ENCODE data around the gene HOXA7. TPM values are rescaled to one million over a fixed set of nuclear protein-coding genes. Genes with fewer than 3 reads are reported as not detected.

HOXA7 gene
- total RNA-seq, 1 donor from 2014 or later: not detected

DNA sequence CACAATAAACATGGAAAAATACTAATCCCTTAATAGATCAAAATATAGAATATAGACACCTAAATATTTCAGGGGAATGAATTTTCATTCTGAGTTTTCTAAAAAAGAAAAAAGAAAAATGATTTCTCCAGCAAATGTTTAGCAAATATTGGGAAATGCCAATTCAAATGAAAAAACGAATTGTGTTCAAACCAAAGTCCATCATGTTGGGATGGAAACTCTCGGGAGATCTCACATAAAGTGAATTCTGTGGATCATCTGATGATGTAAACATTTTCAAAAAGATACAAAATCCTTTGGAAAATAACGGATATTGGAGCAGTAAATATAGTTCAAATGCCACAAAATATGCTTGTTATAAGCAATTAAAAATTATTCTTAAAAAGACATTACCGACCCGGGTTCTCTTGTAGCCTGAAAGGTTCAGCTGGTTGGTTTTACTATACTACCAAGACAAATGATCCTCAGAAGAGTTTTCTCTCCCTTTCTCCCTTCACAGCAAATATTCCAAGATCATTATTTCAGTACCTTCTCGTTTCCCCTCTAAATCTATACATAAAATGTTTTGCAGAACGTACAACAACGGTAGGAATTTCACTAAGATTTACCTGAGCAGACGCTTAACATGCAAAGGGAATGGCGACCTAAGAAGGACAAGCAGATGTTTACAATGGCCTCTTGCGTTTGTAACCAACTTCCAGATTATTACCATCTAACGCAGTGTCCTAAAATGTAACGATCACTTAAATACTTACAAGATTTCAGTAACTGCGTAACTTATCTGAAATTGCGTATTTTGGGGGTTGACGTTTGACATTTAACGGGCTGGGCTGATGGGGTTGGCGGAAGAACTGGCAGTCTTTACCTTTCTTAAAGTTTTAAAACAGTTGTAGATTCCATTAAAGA lies 40.9 kb upstream of the HOXA7 start:
- POLR2A ChIA-PET: no interaction called here
- no peak for DNase-seq
- H3K4me1 Mint-ChIP-seq: peaks cover 35% of the 10 kb centered on the region
- no peak for ATAC-seq (ENCODE audit: low read depth)
- H3K9me3 Mint-ChIP-seq: no peaks in the 10 kb centered on the region
- peaks cover 69% of the 10 kb centered on the region for H3K27me3 Mint-ChIP-seq
- CTCF ChIA-PET: no interaction called here
- TF ChIP-seq, protein P1, sequence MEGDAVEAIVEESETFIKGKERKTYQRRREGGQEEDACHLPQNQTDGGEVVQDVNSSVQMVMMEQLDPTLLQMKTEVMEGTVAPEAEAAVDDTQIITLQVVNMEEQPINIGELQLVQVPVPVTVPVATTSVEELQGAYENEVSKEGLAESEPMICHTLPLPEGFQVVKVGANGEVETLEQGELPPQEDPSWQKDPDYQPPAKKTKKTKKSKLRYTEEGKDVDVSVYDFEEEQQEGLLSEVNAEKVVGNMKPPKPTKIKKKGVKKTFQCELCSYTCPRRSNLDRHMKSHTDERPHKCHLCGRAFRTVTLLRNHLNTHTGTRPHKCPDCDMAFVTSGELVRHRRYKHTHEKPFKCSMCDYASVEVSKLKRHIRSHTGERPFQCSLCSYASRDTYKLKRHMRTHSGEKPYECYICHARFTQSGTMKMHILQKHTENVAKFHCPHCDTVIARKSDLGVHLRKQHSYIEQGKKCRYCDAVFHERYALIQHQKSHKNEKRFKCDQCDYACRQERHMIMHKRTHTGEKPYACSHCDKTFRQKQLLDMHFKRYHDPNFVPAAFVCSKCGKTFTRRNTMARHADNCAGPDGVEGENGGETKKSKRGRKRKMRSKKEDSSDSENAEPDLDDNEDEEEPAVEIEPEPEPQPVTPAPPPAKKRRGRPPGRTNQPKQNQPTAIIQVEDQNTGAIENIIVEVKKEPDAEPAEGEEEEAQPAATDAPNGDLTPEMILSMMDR (IDR thresholded peaks at IDR 0.05): no peak
- peak overlapping the region; percentile 15 for H3K4me3 Mint-ChIP-seq
- H3K27ac Mint-ChIP-seq: no peak overlapping the region
- no peaks in the 10 kb centered on the region for H3K36me3 Mint-ChIP-seq (ENCODE audit: low read depth)
- intact Hi-C loops (cut with micrococcal nuclease): loop anchor here (2.0 to 10.0 kb wide), 9 partner anchors 35 to 1905 kb away; partner anchors contain the start of genes JAZF1 and TRIL

DNA sequence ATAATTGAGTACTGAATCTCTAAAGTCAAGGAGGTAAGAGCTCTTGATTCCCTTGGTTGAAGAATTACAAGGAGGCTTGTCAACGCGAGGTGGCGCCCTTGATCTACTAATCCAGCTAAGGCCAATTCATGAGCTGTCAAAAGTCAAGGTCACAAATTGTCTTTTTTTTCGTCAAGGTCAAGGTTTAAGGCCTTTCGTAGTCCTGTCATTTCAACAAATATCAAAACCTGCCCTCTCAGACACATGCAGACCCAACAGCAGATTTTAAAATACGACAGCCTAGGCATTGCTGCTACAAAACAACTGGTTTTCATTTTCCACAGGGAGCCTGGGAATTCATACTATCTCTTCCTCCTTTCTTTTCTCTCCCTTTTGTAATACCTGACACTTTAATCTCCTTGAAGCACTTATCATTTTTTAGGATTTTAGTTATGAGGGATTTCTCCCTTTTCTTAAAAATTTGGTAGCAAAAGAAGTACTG lies 39.9 kb upstream of the HOXA7 start:
- Mint-ChIP-seq H3K4me1 (peaks cover 30% of the 10 kb centered on the region), H3K27ac (no peak overlapping the region), H3K36me3 (ENCODE audit: low read depth) (no peaks in the 10 kb centered on the region), H3K27me3 (peaks cover 65% of the 10 kb centered on the region), H3K4me3 (no peak overlapping the region), H3K9me3 (no peaks in the 10 kb centered on the region)
- intact Hi-C loops (cut with micrococcal nuclease): loop anchor here (1.0 to 10.0 kb wide), 16 partner anchors 34 to 1906 kb away; partner anchors contain the start of genes JAZF1 and TRIL
- CTCF ChIA-PET: interaction anchor here (0.7 to 3.3 kb wide), 45 partner anchors 10 to 1662 kb away, joined by 3 to 23 read pairs (median 4); partner anchors contain the start of genes EVX1 and HOXA11
- DNase-seq (no peak), ATAC-seq (ENCODE audit: low read depth) (no peak)
- TF ChIP-seq, protein P1 (IDR thresholded peaks at IDR 0.05): no peak
- POLR2A ChIA-PET: no interaction called here

DNA sequence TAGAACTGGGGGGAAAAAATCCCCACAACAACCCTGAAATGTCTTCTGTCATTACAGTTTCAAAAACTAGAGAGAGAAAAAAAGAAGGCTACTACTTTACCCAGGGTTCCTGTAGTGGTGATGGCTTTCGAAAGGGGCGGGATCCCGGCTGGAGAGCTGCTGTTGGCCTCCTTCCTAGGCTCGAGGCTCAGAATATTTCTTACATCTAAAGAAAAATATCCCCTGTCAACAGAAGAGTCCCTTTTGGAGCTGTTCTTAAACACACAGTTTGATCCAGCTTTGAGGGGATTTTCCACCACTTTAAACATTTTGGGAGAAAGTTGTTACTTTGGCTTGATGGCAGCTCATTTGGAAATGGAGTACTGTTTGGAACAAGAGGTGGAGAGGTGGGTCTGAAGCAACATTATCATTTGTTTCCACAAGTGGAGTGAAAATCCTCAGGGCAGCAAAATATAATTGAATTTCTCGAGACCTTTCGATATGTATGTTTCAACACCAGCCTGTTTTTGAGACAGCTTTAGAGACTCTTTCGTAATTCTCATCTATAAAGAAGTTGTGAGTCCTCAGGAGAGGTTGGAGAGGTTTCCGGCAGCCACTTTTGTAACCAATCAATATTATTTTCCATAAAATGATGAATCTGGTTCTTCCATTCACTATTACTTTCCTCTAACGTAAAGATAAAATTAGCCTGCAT lies 38.4 kb upstream of the HOXA7 start:
- H3K4me3 Mint-ChIP-seq: no peak overlapping the region
- peaks cover 67% of the 10 kb centered on the region for H3K27me3 Mint-ChIP-seq
- no peak for DNase-seq

DNA sequence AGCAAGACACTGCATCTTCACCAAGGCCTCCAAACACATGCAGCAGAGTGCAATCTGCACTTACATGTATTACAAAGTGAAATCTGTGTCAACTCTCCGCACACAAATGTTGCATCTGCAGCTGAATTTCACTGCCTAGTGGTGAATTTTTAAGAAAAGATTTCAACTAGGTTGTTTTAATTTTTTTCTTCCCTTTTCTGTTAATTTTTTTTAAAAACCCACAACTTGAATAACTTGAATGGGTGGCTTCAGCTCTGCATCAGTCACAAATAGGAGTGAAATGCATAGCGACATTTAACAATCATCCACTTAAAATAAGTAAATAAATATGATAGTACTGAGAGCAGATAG lies 37.5 kb upstream of the HOXA7 start:
- H3K9me3 Mint-ChIP-seq: no peaks in the 10 kb centered on the region
- TF ChIP-seq, protein P1 (IDR thresholded peaks at IDR 0.05): no peak
- H3K36me3 Mint-ChIP-seq (ENCODE audit: low read depth): no peaks in the 10 kb centered on the region
- ATAC-seq (ENCODE audit: low read depth) (no peak), DNase-seq (no peak)
- peaks cover 23% of the 10 kb centered on the region for H3K4me1 Mint-ChIP-seq
- ChIA-PET CTCF (interaction anchor here (0.8 to 3.3 kb wide), 4 partner anchors 12 to 900 kb away, joined by 3 to 16 read pairs (median 4); no protein-coding TSS in a partner anchor), POLR2A (no interaction called here)
- intact Hi-C loops (cut with micrococcal nuclease): loop anchor here (10.0 kb wide), 2 partner anchors 1081 to 1761 kb away; partner anchors contain the start of gene TRIL
- H3K4me3 Mint-ChIP-seq: no peak overlapping the region
- peaks cover 71% of the 10 kb centered on the region for H3K27me3 Mint-ChIP-seq
- no peak overlapping the region for H3K27ac Mint-ChIP-seq

More for the DNA sequence above, 38.4 kb upstream of the HOXA7 start:
- Mint-ChIP-seq H3K9me3 (no peaks in the 10 kb centered on the region), H3K4me1 (peaks cover 19% of the 10 kb centered on the region), H3K27ac (no peak overlapping the region), H3K36me3 (ENCODE audit: low read depth) (no peaks in the 10 kb centered on the region)
- POLR2A ChIA-PET: no interaction called here
- intact Hi-C loops (cut with micrococcal nuclease): loop anchor here (5.0 to 10.0 kb wide), 5 partner anchors 987 to 1907 kb away; partner anchors contain the start of genes JAZF1 and TRIL
- CTCF ChIA-PET: interaction anchor here (0.6 to 3.3 kb wide), 11 partner anchors 8 to 1343 kb away, joined by 3 to 23 read pairs (median 13); no protein-coding TSS in a partner anchor
- TF ChIP-seq, protein P1 (IDR thresholded peaks at IDR 0.05): no peak
- no peak for ATAC-seq (ENCODE audit: low read depth)
